ENCODE results near the gene NDNF.

The NDNF gene

DNA sequence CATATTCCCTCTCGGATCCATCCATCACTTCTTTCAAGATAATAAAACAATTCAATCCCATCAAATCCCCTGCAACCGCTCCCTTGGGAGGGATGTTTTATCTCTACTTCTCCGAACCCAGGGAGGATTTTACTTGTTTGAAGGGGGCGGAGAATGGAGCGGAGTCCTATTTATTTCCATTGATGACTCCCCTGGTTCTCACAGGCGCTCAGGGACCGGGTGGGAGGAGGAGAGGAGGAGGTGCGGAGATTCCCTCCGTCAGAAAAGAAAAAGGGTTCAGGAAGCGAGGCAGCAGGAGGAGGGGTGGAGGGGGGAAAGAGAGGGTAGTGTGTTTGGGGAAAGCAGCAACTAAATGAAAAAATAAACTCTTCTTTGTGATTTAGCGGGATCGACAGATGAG lies 2.1 kb downstream of the NDNF start:
- no peak for DNase-seq

DNA sequence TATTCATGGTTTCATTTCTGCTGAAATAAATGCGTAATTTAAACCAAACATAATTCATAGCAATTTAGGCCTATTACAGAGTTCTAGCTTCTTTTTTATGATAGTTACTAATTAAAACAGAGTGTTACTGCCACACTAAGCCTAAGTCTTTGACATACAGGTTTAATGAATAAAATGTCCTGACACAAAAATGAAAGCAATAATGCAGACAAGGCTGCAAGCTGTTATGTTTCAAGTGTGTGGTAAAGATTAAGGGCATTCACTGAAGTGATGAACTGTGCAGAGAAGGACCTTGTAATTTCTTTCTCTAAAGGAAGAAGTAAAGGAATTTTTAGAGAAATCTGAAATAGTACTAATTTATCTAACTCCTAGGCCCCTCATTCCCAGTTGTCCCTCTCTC lies 2.9 kb downstream of the NDNF start:
- DNase-seq = no peak

DNA sequence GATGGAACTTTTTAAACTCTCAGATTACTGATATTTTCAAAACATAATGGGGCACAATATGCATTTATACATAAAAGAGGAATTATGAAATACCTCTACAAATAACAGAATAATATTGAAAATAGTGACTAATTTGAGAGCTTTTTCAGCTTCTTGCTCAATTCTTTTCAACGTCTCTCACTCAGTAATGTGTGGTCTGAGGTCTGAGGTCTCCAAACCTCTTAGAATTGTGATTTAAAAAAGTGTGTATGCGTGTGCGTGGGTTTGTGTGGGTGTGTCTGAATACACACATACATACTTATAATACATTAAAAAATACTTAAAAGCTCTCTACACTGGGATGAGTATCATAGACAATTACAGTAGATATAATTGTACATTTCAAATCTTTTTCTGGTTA lies 7.9 kb downstream of the NDNF start:
- no peak for DNase-seq

DNA sequence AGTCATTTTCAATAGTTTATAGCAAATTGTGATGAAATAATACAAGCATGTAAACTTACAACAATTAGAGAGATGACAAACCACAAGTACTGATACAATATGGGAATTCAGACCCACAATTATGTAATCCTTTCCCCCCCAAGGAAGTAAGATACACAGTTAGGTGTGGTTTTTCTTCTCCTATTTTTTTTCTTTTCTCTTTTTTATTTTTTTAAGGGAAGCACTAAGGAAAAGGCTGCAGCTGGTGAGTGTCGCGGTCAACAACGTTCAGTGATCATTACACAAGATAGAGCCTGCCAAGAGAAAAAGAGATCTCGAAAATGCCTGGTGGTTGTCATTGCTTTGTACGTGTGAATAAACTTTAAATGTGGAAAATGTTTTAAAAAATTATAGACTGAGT lies 9.8 kb downstream of the NDNF start:
- peak; percentile 20 for DNase-seq

DNA sequence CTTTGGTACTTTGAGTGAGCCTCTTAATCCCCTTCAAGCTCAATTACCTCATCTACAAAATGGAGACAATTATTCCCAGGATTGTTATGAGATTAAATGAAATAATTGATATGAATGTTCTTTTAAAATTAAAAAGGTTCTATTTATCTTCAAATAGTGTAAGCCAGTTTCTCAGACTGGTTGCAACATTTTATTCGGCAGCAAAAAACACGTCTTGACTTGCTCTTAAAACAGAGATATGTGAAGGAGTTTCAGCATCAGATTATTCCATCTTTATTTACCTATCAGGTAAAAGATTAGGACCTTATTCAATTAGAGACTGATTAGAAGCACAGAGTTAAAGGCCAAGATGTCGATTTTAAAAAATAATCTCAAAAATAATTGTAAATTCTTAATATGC lies 10.5 kb downstream of the NDNF start:
- DNase-seq = no peak

DNA sequence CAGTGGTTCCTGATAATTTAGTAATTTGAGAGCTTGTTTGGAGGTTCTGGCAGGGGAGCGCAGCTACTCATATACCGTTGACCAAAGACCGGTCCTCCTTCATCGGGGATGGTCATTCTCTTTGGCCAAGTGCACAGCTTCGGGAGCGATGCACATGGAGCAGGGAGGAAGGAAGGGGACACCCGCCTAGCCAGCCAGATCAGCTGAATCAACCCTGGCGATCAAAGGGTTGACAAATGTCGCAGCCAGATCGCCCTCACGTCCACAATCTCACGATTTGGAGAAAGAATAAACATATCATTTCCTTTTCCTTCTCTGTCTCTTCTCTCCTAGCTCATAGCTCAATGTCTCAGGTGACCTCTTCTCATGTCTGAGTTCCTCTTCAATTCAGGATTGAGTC lies 11.1 kb downstream of the NDNF start:
- DNase-seq = no peak

DNA sequence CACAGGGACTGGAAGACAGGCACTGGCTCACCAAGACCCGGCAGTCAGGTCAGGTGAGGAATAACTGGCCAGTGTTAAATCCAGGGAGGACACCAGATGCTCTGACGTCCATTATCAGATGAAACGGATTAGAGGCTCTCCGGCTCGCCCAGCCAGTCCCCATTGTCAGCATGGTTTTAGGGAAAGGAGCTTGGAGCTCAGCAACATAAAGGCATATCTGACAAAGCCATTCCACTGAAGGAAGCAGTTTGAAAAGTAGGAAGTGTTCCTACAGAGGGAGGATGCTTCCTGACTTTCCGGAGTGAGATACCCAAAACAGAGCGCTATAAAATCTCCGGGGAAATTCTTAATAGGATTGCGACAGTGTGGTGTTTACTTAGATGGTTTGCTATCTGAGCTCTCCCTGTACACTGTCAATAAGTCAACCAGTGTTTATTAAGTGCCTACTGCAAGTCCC lies 14.8 kb downstream of the NDNF start:
- no peak for DNase-seq

DNA sequence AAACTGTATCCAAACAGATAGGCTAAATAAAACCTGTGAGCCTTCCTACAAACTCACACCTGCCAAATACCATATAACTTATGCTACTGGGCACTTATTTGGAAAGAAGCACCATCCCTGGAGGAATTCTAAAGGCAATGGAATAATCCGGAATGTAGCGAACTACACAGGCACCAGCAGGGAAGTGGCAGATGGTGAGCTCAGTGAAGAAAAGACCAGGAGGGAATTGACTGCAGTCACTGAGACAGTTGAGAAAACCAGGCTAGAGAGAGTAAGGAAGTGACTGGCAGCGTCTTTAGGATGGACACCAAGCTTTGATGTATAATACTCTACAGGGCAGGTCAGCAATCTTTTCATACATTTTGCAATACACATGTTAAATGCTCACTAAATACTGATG lies 16.3 kb downstream of the NDNF start:
- no peak for DNase-seq

DNA sequence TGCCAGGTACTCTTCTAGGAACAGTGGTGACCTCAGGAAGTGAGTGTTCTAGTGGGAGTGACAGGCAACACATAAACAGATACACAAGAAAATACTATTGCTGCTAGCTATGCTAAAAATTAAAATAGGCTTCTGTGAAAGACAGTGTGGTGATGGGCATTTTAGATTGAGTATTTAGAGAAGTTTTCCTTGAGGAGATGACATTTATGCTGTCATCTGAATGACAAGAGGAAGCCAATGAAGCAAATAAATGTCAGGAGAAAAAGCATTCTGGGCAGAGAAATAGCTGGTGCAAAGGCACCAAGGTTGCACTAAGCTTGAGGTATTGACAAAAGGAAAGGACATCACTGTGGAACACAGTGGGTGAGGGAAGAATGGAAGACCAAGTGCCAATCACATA lies 18.0 kb downstream of the NDNF start:
- DNase-seq = no peak

DNA sequence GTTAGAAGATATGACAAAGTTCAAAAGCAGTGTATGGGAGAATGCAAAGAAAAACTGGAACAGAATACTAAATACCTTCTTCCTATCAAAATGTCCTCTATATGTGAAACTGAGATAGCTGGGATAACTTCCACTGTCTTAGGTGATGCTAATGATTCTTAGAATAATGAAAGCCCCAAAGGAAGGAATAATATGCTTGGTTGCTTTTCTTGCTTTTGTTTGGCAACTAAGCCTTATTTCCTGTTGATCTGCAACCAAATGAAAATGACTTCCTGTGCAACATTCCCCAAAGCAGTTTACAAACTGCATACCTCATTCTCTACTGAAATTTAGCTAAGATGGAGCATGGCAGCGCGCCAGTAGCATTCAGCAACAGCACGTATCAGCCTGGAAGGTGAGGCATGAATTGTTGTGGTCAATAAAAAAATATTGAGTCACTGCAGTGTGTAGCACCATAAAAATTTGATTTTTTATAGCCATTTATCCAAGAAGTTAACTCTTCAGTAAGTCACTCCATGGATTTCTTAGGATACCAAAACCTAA lies 18.7 kb downstream of the NDNF start:
- DNase-seq = no peak

DNA sequence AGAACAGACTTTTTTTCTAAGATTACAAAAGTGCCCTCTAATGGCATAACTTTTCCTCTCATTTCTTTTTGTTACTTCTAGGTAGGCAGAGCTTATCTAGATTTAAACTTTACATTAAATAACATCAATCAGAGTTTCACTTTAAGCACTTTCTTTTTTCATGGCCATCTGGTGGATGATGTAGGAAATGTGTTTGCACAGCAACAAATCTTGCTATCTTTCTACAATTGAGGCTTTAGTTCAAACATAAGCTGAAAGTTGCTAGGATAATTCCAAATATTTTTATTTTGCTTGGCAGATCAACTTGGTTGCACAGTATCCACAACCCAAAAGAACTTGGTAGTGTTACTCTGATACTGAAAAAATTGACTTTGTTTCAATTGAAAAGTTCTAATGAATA lies 22.0 kb downstream of the NDNF start:
- peak; percentile 26 for DNase-seq

DNA sequence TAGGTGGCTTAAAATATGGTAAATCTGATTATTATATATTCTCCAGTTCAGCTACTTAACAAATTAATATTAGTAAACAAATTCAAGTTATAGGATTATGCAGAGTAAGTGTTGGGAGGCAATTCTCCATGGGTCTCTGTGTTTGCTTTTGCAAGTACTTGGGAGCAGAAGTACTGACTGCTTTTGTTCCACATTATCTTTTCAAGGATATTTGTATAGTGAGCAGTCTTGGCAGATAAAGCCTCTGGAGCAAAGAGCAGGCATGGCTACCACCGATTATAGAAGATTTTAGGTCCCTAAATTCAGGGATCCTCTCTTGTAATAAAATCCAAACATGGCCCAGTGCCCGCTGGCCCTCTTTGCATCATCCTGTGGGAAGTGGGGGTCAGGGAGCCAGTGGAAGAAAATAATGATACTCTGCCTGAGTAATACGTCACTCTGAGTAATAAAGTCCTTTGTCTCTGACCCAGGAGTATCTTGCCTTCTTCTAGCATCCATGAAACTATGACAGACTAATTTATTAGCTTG lies 23.2 kb downstream of the NDNF start:
- no peak for DNase-seq

DNA sequence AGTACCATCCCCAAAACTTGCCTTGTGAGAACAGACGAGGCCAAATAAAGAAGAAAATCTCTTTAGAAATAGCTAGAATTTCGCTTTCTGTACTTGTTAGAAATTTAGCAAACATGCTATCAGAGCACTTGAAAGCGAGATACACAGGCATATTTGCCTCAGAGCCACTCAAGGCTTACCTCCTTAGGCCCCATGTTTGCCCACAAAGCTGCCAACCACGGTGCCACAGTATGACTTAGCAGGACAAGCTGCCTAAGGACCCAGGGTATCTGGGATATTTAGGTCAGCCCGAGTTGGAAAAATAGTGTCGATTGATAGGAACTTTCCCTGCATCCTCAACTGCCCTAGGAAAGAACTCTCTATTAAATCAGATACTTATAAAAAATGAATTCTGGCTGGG lies 24.2 kb downstream of the NDNF start:
- DNase-seq = no peak

DNA sequence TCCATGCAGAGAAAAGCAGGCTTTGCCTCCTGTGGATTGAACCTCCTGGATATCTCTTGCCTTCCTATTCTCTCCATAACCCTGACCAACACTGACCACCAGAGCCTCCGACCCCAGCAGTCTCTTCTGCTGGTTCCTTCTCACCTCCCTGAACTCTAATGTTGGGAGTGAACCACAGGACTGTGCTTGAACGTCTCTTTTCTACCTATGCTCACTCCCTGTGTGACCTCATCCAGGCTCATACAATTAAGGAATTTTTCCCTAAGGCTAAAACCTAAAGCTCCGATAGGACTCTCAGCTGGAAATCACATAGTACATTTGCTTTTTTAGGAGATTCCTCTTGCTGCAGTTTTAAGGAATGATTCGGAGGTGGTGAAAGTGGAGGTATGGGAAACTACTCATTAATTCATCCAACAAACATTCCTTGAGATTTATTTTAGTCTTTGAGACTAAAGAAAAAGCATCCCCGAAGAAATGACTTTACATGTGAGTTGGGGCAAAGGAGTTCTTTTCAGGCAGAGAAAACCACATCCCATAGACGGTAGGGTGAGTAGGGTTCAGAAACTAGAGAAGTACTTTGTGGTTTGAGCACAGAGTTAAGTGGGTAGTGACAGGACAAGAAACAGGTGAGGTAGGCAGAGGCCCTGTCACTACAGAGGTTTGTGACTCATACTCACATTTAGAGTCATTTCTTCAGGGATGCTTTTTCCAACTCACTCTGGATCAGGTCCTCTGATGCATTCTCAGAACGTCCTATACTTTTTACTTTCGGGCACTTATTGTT lies 30.8 kb downstream of the NDNF start:
- DNase-seq = no peak

DNA sequence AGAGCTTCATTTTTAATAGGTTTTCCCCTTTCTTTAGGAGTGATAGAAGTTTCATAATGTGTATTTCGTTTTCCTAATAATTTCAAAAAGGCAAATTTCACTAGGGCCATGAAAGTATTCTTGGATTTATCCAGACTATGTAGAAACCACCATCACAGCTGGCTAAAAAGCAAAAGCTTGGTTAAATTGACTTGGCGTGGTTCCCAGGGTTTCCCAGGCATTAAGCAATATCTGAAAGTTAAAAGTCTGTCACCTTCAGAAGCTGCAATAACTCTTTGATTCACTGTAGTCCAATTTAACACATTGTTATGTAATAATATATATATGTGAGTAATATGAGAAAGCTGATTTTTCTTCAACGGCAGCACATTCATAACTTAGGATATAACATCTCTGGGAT lies 38.3 kb downstream of the NDNF start:
- peak; percentile 46 for DNase-seq

DNA sequence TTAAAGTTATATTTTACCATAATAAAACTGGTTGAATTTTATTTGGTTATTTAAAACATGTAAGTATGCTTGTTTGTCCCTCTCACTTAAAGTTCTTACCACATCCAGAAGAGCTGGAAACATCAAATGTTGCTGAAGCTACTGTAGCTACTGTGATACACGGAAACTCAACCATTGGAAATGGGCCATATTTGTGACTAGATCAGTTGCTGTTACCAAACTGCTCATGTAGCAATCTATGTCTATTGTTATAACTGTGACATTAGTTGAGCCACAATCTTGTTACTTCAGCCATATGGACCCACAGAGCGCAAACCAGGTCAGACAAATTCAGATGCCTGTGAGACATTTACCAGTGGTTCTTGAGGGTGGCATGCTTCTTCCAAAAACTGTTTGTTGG lies 41.6 kb downstream of the NDNF start:
- DNase-seq = no peak

DNA sequence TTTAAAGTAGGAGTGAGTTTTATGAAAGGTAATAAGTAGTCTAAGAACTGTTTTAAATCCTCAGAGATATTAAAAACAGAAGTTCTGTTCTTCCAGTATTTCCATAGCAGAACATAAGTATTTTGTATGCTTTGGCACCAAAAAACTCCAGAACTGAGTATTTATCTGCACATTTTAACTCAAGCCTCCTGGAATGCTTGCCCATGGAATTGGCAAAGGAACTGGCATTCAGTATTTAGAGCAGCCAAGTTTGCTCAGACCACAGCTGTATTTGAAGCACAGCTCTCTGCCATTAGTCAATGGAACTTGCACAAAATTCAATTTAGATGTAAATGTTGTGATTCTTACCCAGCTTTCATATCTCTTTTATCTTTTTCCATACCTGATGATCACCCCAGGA lies 42.2 kb downstream of the NDNF start:
- DNase-seq = no peak

DNA sequence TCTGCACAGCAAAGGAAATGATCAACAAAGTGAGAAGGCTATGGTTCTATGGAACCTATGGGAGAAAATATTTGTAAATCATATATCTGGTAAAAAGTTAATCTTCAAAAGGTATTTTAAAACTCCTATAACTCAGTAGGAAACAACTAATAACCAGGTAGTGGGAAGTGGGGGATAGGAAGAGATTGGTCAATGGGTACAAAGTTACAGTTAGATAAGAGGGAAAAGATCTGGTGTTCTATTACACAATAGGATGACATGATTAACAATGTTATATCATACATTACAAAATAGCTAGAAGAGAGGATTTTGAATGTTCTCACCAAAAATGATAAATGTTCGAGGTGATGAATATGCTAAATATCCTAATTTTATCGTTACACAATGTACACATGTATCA lies 46.3 kb downstream of the NDNF start:
- DNase-seq = no peak

DNA sequence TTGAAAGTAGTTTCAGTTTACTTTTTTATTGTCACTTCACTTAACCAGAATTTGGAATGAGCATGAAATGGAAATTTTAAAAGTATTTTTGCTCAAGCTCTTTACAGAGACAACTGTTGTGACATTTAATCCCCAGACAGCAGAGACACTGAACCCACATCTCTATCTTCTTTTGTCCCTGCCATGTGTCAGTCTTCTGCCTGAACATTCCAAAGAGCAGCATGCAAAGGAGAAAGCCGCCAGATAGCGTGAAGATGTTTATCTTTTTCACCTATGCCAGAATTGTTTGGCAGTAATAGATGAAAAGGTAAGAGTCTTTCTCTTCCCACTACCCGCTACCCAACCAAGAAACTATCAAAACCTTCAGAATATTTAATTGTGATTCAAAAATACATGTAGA lies 46.8 kb downstream of the NDNF start:
- DNase-seq = no peak

DNA sequence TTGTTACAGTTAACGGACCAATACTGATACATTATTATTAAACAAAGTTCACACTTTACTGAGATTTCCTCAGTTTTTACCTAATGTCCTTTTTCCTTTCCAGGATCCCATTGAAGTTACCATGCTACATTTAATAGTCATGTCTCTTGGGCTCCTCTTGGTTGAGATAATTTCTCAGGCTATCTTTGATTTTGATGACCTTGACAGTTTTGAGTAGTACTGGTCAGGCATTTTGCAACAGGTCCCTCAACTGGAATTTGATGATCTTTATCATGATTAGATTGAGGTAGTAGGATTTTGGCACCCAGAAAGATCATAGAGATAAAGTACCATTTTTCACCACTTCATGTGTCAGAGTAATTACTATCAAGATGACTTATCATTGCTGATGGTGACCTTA lies 53.8 kb downstream of the NDNF start:
- DNase-seq = no peak

DNA sequence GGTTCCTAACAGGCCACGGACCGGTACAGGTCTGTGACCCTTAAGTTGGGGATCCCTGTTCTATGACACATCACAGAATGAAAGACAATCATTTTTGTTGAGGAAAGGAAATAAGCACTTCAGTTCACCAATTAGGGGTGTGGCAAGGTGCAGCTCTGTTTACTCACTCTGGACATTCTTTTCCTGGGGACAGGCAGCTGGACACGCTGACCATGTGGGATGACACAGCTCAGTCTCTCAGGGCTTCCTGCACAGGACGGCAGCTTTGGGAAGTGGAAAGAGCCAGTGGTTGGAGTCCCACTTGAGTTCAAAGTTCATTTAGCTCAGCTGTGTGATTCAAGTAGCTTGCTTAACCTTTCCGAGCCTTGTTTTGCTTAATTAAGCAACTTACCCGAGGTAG lies 55.7 kb downstream of the NDNF start:
- DNase-seq = no peak

DNA sequence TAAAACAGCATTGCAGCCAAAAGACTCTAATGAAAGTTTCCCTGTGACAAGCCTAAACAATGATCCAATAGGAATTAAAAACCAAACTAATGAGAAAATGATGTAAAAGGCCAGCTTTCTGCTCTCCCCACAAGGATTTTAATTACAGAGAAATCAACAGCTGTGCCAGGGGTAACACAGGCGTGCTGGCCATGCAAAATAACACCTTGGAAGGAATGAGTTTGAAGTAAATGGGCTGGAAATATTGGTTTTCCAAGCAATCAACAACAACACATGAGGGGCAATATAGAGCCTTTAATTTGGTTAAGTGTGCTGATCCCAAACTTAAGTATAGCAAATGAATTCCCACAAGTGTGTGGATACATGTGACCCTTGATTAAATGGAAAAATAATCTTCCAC lies 56.9 kb downstream of the NDNF start:
- no peak for DNase-seq

DNA sequence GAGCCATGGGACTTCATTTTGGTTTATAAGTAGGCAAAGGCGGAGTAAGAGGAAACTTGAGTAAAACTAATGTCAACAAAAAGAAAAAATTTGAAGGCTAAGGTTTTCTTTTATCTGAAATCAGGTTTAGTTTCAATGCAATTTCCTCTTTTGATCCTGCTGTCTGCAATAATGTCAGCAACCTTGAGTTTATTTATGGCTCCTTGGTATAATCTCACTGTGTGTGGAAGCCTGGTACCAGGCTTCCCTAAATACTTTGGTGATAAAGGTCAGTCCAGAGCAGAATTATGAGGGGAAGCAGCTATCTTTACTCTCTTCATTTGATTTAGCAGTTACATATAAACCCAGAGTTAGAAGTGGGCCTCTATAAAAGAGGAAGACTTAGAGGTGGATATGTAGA lies 57.8 kb downstream of the NDNF start:
- peak; percentile 13 for DNase-seq

DNA sequence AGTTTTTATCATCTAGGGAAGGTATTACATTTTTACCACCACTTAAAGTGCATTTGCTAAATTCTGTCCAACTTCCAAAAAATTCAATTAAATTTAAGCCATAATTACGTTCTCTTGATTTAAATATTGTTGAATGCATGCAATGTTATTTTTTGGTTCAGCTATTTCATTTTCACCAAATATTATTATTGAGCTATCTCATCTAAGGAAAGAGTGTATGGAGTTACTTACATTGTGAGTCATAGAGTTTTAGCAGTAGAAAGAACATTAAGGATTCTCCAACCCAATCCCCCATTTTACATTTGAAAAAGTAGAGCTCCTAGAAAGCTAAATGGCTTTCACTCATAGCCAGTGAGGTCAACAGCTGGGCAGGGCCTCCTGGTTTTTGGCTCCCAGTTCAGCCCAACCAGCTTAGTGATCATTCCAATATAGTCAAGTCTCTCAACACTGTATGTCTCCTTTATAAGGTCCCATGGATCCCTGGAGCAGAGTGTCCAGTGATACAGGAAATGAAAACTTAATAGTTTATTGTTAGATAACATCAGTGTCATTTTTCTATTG lies 60.5 kb downstream of the NDNF start:
- no peak for DNase-seq

DNA sequence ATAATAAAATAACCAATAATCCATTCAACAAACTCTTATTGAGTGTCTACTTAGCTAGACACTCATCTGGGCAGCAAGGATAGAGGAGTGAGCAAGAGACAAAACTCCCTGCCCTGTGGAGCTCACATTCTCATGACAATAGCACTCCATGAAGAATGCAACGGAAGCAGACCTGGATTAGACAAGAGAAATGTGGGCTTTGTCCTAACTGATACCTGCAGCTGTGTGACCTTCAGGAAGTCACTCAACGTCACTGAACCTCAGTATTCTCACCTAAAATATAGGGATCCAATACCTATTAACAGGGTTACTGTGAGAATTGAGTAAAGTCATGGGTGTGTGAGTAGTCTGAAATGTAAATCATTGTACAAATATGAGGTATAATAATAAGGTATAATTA lies 61.2 kb downstream of the NDNF start:
- no peak for DNase-seq

All from OCI-M1 (cell line).